ENCODE data around the gene TREML2. TPM values are rescaled to one million over a fixed set of nuclear protein-coding genes. Genes with fewer than 3 reads are reported as not detected.

Gene TREML2
- total and polyA plus RNA-seq, 2 of the 13 experiments (the other 11 are each of a cell fraction or from before 2014, with no cell fraction given): not detected

DNA sequence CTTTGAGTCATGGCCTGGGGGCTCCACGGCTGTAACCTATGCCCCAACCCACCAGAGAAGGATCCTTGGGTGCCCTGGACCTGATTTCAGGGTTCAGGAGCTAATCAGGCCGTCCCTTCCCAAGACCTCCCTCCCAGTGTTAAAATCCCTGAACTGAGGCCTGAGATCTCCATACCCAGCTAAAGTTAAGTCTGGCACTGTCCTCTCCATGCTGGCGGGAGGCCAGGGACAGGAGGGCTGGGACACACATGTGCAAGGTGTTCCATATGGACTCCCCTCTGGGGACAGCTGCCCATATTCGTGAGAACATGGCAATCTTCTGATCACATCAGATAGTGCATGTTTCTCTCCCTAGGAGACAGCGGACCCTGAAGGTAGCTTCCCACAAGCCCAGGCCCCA is 15.7 kb upstream of the TREML2 start:
- Histone ChIP-seq H3K36me3 (replicated peaks in 1 of 2; ENCODE audit: control insufficient read depth in 1 of 2, insufficient read depth in 2 of 2, low read length in 2 of 2) (no peaks in the 10 kb centered on the region), H3K27me3 (ENCODE audit: control insufficient read depth in 1 of 2, insufficient read depth in 2 of 2, low read length in 2 of 2) (no peaks in the 10 kb centered on the region; a peak in 1 of 5 replicates), H3K9me3 (ENCODE audit: low read length) (no peaks in the 10 kb centered on the region), H3K4me1 (ENCODE audit: insufficient read depth, low read length) (no peaks in the 10 kb centered on the region), H4K20me1 (ENCODE audit: insufficient read depth, low read length) (no peaks in the 10 kb centered on the region), H3K4me2 (ENCODE audit: low read depth, low read length) (no peak overlapping the region), H3K9ac (ENCODE audit: insufficient read depth, low read depth, low read length) (no peak overlapping the region), H3K4me3 (replicated peaks in 1 of 3; ENCODE audit: insufficient read depth in 1 of 3, low read depth in 2 of 3, low read length in 3 of 3) (no peak overlapping the region), H3K27ac (ENCODE audit: extremely low read length, insufficient read depth, low read length) (no peak overlapping the region), H2AFZ (ENCODE audit: low read length) (no peak overlapping the region), H3K79me2 (ENCODE audit: insufficient read depth, low read length) (no peaks in the 10 kb centered on the region)
- WGBS (ENCODE audit: low lambda C conversion rate): 20% methylated on average over 5 of the region's 5 CpGs
- in situ Hi-C loops (cut with HindIII; ENCODE audit: extremely low pct_ligation_motif_present, low pct_unique_long_range_greater_than_20kb) (no loop called here), intact Hi-C loops (cut with micrococcal nuclease; ENCODE audit: unreplicated experiment) (no loop called here)
- ChIA-PET POLR2A (no interaction called here), CTCF (ENCODE audit: low intra/inter-chr PET ratio, low total read pairs) (no interaction called here)
- no peak for FAIRE-seq
- ATAC-seq: no peak
- DNase-seq (ENCODE audit: low spot score): no peak
- BruUV-seq (replicated peaks): no TSS peak
- TF ChIP-seq TBL1XR1 (IDR thresholded peaks at IDR 0.05; ENCODE audit: borderline replicate concordance, low read length, partially characterized antibody): no peak

DNA sequence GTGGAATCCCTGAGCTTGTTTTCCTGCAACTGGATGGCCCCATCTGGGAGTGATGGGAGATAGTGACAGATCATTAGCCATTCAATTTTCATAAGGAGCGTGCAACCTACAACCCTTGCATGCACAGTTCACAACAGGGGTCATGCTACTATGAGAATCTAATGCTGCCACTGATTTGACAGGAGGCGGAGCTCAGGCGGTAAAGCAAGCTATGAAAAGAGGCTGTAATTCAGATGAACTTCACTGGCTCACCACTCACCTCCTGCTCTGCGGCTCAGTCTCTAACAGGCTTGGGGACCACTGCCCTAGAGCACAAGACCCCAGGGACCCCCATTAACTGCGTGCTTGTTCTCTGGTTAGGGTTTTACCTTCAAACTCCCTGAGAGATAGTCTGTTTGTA is 14.8 kb upstream of the TREML2 start:
- DNase-seq (ENCODE audit: low spot score) (no peak), ATAC-seq (no peak), FAIRE-seq (no peak)
- Histone ChIP-seq H3K9me3 (ENCODE audit: low read length) (no peaks in the 10 kb centered on the region), H3K9ac (ENCODE audit: insufficient read depth, low read depth, low read length) (no peak overlapping the region), H3K4me1 (ENCODE audit: insufficient read depth, low read length) (no peaks in the 10 kb centered on the region), H3K79me2 (ENCODE audit: insufficient read depth, low read length) (no peaks in the 10 kb centered on the region), H3K27ac (ENCODE audit: extremely low read length, insufficient read depth, low read length) (no peak overlapping the region), H3K4me2 (ENCODE audit: low read depth, low read length) (no peak overlapping the region), H3K36me3 (replicated peaks in 1 of 2; ENCODE audit: control insufficient read depth in 1 of 2, insufficient read depth in 2 of 2, low read length in 2 of 2) (no peaks in the 10 kb centered on the region), H4K20me1 (ENCODE audit: insufficient read depth, low read length) (no peaks in the 10 kb centered on the region), H3K27me3 (ENCODE audit: control insufficient read depth in 1 of 2, insufficient read depth in 2 of 2, low read length in 2 of 2) (no peaks in the 10 kb centered on the region; a peak in 1 of 5 replicates), H2AFZ (ENCODE audit: low read length) (no peak overlapping the region), H3K4me3 (replicated peaks in 1 of 3; ENCODE audit: insufficient read depth in 1 of 3, low read depth in 2 of 3, low read length in 3 of 3) (no peak overlapping the region)
- no TSS peak for BruUV-seq (replicated peaks)
- WGBS (ENCODE audit: low lambda C conversion rate): 35% methylated on average over 5 of the region's 5 CpGs
- intact Hi-C loops (cut with micrococcal nuclease; ENCODE audit: unreplicated experiment) (no loop called here), in situ Hi-C loops (cut with HindIII; ENCODE audit: extremely low pct_ligation_motif_present, low pct_unique_long_range_greater_than_20kb) (no loop called here)
- ChIA-PET POLR2A (no interaction called here), CTCF (ENCODE audit: low intra/inter-chr PET ratio, low total read pairs) (no interaction called here)
- TF ChIP-seq CENPX (CRISPR knock-in tag; IDR thresholded peaks at IDR 0.05) (no peak), MTA3 (CRISPR knock-in tag; IDR thresholded peaks at IDR 0.05) (no peak), ADNP (CRISPR knock-in tag; IDR thresholded peaks at IDR 0.05) (no peak), ZNF3 (CRISPR knock-in tag; IDR thresholded peaks at IDR 0.05) (no peak), KLF15 (CRISPR knock-in tag; IDR thresholded peaks at IDR 0.05; ENCODE audit: borderline replicate concordance) (no peak), ZNF530 (CRISPR knock-in tag; IDR thresholded peaks at IDR 0.05; ENCODE audit: low read depth) (no peak), ZBTB42 (CRISPR knock-in tag; IDR thresholded peaks at IDR 0.05) (no peak), WIZ (CRISPR knock-in tag; IDR thresholded peaks at IDR 0.05) (no peak), RFXANK (CRISPR knock-in tag; IDR thresholded peaks at IDR 0.05) (no peak)
- TF ChIP-seq, protein P1, sequence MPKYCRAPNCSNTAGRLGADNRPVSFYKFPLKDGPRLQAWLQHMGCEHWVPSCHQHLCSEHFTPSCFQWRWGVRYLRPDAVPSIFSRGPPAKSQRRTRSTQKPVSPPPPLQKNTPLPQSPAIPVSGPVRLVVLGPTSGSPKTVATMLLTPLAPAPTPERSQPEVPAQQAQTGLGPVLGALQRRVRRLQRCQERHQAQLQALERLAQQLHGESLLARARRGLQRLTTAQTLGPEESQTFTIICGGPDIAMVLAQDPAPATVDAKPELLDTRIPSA (CRISPR knock-in tag; IDR thresholded peaks at IDR 0.05; ENCODE audit: borderline replicate concordance): no peak
- TF ChIP-seq, protein P2, sequence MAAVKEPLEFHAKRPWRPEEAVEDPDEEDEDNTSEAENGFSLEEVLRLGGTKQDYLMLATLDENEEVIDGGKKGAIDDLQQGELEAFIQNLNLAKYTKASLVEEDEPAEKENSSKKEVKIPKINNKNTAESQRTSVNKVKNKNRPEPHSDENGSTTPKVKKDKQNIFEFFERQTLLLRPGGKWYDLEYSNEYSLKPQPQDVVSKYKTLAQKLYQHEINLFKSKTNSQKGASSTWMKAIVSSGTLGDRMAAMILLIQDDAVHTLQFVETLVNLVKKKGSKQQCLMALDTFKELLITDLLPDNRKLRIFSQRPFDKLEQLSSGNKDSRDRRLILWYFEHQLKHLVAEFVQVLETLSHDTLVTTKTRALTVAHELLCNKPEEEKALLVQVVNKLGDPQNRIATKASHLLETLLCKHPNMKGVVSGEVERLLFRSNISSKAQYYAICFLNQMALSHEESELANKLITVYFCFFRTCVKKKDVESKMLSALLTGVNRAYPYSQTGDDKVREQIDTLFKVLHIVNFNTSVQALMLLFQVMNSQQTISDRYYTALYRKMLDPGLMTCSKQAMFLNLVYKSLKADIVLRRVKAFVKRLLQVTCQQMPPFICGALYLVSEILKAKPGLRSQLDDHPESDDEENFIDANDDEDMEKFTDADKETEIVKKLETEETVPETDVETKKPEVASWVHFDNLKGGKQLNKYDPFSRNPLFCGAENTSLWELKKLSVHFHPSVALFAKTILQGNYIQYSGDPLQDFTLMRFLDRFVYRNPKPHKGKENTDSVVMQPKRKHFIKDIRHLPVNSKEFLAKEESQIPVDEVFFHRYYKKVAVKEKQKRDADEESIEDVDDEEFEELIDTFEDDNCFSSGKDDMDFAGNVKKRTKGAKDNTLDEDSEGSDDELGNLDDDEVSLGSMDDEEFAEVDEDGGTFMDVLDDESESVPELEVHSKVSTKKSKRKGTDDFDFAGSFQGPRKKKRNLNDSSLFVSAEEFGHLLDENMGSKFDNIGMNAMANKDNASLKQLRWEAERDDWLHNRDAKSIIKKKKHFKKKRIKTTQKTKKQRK (IDR thresholded peaks at IDR 0.05; ENCODE audit: low read length): no peak
- TF ChIP-seq, protein P3, sequence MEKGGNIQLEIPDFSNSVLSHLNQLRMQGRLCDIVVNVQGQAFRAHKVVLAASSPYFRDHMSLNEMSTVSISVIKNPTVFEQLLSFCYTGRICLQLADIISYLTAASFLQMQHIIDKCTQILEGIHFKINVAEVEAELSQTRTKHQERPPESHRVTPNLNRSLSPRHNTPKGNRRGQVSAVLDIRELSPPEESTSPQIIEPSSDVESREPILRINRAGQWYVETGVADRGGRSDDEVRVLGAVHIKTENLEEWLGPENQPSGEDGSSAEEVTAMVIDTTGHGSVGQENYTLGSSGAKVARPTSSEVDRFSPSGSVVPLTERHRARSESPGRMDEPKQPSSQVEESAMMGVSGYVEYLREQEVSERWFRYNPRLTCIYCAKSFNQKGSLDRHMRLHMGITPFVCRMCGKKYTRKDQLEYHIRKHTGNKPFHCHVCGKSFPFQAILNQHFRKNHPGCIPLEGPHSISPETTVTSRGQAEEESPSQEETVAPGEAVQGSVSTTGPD (CRISPR knock-in tag; IDR thresholded peaks at IDR 0.05): no peak
